Stimulated activated CD4-positive, alpha-beta T cell treated with anti-CD3 and anti-CD28 coated beads, TNF-alpha, amount 100 ng/mL, for 48 hours (primary cell): ENCODE results near the gene ARHGEF28.

ENCODE experiments used
- DNase-seq, 3 donors: peaks; one replicate each; pipeline ENCODE4 v3.0.0-alpha.2; 2020; ENCODE audit warnings: low read depth in 3 of 3

ARHGEF28 gene

GRCh38 chr5:73815631-73816030, 189.6 kb downstream of the ARHGEF28 start:
- no peak for DNase-seq

- DNase-seq = no peak
Measured at GRCh38 chr5:73816656-73817420, 190.8 kb downstream of the ARHGEF28 start.

- DNase-seq = no peak
Measured at GRCh38 chr5:73818357-73818756, 192.4 kb downstream of the ARHGEF28 start.

- DNase-seq = no peak
Measured at GRCh38 chr5:73820326-73820725, 194.3 kb downstream of the ARHGEF28 start.

DNA sequence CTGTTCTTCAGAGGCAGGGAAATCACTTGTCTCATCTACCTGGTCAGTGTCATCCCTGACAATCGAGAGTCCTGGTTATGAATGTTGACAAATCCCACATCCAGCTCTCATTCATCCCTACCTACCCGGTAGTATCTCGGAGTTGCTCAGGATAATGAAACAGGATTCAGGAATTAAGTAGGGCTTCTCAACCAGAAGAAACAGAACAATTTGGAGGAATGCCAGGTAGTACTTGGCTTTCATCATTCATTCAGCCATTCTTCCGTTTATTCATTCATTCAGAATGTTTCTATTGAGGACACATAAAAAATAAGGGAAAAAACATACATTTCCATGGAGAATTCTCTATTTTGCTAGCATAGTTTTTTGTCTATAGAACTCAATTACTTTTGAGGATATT, 195.0 kb downstream of the ARHGEF28 start:
- DNase-seq = no peak

- DNase-seq = no peak
Measured at GRCh38 chr5:73822278-73822988, 196.4 kb downstream of the ARHGEF28 start.

DNA sequence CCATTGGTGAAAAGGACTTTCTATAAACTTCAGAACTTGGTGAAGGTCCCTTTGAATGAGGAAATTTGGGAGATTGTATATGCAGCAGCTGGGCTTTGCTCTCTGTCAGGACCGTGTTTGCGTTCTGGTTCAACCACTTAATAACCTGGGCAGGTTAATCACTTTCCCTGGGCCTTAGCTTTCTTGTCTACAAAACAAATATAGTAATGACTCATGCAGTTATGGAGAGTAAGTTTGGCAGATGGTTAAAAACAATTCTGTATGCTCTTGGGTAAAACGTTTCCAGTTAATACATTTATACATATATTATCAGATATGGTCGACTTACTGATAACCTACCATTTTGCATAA, 197.0 kb downstream of the ARHGEF28 start:
- no peak for DNase-seq

- DNase-seq = no peak
Measured at GRCh38 chr5:73823508-73823925, 197.5 kb downstream of the ARHGEF28 start.

DNA sequence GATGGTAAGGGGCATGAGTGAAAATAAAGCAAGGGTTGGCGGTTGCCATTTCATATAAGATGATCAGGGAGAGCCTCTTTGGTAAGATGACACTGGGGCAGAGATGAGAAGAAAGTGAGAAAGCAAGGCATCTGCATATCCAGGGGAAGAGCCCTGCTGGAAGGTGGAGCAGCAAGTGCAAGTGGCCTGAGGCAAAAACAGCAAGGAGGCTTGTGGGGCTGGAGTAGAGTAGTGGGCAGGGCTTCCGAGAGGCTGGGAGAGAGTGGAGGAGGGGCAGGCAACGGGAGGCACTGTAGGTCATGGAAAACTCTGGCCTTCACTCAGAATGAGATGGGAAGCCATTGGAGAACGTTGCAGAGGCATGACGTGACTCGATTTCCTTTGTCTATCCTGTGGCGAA, 199.2 kb downstream of the ARHGEF28 start:
- DNase-seq = no peak

GRCh38 chr5:73825736-73826135, 199.7 kb downstream of the ARHGEF28 start:
- DNase-seq = no peak

DNA sequence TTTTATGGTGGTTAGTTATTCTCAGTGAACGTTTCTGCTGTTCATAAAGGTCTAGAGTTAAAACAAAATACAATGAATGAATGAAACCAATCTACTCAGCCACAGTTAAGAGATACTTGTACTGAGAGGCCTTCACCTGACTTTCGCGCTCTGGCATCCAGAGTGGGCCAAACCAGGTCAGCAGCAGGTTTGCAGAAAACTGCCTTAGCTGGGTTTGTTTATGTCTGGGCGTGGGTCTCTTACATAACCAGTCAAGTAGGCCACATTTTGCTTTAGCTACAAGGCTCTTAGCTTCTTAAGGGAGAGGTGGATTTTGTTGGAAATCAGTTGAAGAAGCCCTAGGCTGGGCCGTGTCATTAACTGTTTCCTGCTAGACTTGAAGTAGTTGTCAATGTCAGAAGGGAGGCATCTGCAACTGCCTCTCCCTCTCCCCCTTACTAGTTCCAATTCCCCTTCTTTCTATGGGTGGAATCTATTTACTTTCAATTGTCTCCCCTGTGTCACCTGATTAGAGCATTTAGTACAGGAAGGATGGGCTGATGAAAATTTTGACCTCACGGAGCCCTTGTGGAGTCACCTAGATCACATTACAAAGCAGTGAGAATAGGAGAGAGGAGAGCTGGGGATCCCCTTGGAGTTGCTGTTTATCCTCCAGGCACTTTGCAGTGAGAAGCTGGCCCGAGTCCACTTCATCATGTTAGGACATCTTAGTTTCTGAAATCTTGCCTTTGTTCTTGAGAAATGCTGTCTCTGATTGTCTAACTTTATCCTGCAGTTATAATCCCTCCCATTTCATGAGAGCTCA, 200.5 kb downstream of the ARHGEF28 start:
- no peak for DNase-seq

DNA sequence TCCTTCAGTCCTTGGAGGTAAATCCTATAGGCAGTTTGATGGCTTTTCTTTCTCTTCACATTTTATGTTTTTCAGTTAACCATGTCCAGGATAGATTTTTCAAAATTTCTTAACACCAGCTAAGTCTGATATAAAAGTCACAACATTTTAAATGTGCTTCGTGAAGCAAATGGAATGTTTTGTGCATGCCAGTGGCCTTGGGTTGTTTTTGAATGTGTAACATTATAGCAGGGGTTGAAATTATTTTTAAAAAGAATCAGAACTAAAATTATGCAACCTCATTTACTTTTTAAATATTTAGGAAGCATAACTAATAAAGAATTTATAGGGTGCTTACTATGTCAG, 201.1 kb downstream of the ARHGEF28 start:
- no peak for DNase-seq

GRCh38 chr5:73828465-73828864, 202.5 kb downstream of the ARHGEF28 start:
- DNase-seq = no peak

DNA sequence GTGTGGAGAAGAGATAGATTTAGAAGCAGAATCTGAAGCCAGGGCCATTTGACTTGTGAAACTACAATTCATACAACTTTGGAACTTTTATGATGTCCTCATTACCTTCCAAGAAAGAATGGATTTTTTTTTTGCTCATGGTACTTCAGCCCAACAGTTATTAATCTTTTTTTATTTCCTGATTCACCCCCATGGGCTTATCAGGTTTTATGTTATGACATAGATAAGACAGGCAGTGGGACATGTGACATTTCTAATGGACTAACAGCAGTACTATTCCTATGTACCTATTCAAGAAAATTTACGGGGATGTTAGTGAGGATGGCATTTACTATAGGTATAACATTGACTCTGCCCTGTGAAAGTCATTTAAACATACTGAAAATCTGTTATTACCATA, 204.7 kb downstream of the ARHGEF28 start:
- no peak for DNase-seq

DNA sequence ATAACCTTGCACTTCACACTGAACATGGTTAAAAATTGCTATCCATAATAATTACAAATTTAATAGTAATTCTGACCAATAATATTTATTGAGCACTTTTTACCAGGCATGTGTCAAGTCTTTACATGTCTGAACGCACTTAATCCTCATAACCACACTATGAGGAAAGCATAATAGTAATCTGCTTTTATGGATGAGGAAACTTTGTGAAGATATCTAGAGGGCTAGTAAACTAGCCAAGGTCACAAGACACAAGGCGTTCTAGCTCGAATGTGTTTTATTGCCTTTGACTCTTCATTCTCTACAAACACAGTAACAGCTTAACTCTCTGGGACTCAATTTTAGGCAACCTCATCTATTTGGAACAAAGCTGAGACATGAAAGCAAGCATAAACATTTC, 205.1 kb downstream of the ARHGEF28 start:
- no peak for DNase-seq

- DNase-seq = no peak
Measured at GRCh38 chr5:73834693-73835092, 208.7 kb downstream of the ARHGEF28 start.

DNA sequence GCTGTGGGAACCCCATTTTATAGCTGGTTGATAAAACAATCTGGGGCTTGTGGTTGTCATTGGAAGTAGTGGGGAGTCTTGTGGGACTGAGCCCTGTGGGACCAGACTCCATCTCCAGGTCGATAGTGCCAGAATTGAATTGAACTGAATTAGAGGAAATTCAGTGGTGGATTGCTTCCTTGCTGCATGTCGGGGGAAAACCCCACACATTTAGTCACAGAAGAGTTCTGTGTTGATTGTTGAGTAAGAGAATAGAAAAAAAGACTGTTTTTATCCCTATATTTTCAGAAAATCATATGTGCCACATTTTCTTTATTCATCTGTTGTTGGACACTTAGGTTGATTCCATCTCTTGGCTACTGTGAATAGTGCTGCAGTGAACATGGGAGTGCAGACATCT, 209.7 kb downstream of the ARHGEF28 start:
- DNase-seq = no peak

DNA sequence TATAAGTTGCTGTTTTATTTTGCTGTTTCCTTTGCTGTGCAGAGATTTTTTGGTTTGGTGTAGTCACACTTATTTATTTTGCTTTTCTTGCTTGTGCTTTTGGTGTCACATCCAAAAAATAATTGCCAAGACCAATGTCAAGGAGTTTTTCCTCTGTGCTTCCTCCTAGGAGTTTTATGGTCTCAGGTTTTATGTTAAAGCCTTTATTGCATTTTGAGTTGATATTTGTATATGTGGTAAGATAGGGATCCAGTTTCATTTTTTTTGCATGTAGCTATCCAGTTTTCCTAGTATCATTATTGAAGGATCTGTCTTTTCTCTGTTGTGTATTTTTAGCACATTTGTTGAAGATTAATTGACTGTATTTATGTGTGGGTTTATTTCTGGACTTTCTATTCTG, 210.6 kb downstream of the ARHGEF28 start:
- DNase-seq = no peak

DNA sequence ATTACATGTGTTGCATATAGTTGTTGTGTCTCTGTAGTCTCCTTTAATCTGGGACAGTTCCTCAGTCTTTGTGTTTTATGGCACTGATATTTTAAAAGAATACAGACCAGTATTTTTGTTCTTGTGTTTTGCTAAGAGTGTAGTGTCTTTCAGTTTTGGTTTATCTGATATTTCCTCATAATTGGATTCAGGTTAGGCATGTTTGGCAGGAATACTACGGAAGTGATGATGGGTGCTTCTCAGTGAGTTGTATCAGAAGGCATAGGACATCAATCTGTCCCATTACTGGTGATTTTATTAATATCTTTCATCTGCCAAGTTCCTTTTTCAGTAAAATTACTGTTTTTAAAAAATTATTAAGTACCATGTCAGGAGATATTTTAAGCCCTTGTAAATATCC, 212.9 kb downstream of the ARHGEF28 start:
- no peak for DNase-seq

- no peak for DNase-seq
Measured at GRCh38 chr5:73841641-73842040, 215.6 kb downstream of the ARHGEF28 start.

DNA sequence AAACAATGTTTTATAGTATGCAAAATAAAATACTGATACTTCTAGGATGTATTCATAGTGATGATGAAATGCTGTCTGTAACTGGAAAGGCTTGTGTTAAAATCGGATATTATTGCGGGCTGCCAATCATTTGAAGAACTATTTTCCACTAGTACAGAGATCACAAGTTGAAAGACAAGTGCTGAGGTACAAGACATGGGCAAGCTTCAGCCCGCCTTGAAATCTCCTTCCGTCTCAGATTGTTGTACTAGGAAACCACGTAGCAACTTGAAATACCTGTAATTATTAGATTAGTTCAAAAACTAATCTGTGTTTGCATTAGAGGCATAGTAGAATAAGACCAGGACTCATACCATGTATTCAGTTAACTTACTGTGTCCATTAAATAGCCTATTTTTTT, 218.2 kb downstream of the ARHGEF28 start:
- no peak for DNase-seq

DNA sequence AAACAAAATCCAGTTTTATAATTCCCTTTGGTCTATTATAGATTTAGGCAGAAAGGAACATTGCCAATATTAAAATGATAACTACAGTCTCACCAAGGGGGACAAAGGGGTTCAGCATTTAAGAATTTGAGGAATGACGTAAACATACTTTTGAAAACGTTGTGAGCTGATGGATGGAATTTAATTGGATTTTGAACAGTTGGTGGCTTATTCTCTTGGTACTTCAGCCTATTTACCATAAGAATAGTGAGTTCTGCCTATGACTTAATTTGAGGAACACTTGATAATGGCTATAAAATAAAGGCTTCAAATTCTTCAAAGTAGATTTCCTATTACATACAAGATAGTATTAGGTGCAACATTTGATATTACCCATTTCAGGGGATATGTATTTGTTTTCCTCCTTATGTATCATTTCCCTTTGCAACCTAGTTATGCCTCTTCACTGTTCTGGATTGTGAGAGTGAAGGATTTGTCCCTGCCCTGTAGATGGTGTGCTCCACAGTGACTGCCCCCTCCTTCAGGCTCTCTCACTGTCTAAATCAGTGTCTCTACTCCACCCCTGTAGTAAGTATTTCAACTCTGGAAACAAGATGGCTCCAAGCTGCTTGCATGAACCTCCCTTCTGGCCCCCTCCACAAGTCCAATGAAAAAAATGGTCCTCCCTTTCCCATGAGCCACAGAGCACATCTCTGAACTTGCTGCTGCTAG, 225.6 kb downstream of the ARHGEF28 start:
- DNase-seq = no peak
